GM23338 (cell line): Measurements from ENCODE around the gene TMEM179B. TPM values are rescaled to one million over a fixed set of nuclear protein-coding genes. Genes with fewer than 3 reads are reported as not detected.

ENCODE experiments used
- ATAC-seq: fragments of 200-7000 bp; cut with Tn5 transposase; 3 replicates; pipeline ENCODE4 v1.9.1; 2020
- DNase-seq: peaks from one replicate; pipeline ENCODE4 v3.0.0-alpha.2; 2015; ENCODE audit warnings: low spot score
- H2AFZ ChIP-seq: fragments of 200-600 bp; sonication (generic); 2 replicates; pipeline ENCODE4 v1.8.0; 2016; ENCODE audit warnings: antibody characterized with exemption, mild to moderate bottlenecking, moderate library complexity
- H3F3A ChIP-seq: fragments of 200-600 bp; sonication (generic); replicated peaks from 2 replicates; pipeline ENCODE4 v1.8.0; 2017; ENCODE audit warnings: antibody characterized with exemption, mixed run types, low read depth
- H3K27ac ChIP-seq: fragments of 200-600 bp; sonication (generic); 2 replicates; pipeline ENCODE4 v1.6.1; 2016; ENCODE audit warnings: low read depth
- H3K27me3 ChIP-seq: fragments of 200-600 bp; sonication (generic); 2 replicates; pipeline ENCODE4 v1.8.0; 2016; ENCODE audit warnings: mild to moderate bottlenecking, mixed run types, moderate library complexity; ENCODE audit not compliant: insufficient read depth
- H3K36me3 ChIP-seq: fragments of 200-600 bp; sonication (generic); 2 replicates; pipeline ENCODE4 v1.8.0; 2016; ENCODE audit warnings: mild to moderate bottlenecking; ENCODE audit not compliant: insufficient read depth
- H3K4me1 ChIP-seq: fragments of 200-600 bp; sonication (generic); 2 replicates; pipeline ENCODE4 v1.8.0; 2016; ENCODE audit warnings: mild to moderate bottlenecking, moderate library complexity; ENCODE audit not compliant: insufficient read depth
- H3K4me2 ChIP-seq: fragments of 200-600 bp; sonication (generic); 2 replicates; pipeline ENCODE4 v1.7.1; 2017; ENCODE audit warnings: mixed run types
- H3K4me3 ChIP-seq: fragments of 200-600 bp; sonication (generic); 2 replicates; pipeline ENCODE4 v1.6.1; 2016; ENCODE audit warnings: mixed run types
- H3K79me2 ChIP-seq: fragments of 200-600 bp; sonication (generic); replicated peaks from 2 replicates; pipeline ENCODE4 v1.8.0; 2017; ENCODE audit warnings: mild to moderate bottlenecking; ENCODE audit not compliant: insufficient read depth
- H3K9me2 ChIP-seq: fragments of 200-600 bp; sonication (generic); 2 replicates; pipeline ENCODE4 v1.8.0; 2017; ENCODE audit not compliant: insufficient read depth
- H4K20me1 ChIP-seq: fragments of 200-600 bp; sonication (generic); replicated peaks from 2 replicates; pipeline ENCODE4 v1.8.0; 2017; ENCODE audit warnings: mild to moderate bottlenecking; ENCODE audit not compliant: insufficient read depth
- H3K27ac Mint-ChIP-seq: 2 replicates; pipeline ENCODE4 v1.8.0; 2020; ENCODE audit warnings: inconsistent platforms, mild to moderate bottlenecking, moderate library complexity, mixed read lengths
- H3K27me3 Mint-ChIP-seq: 3 replicates; pipeline ENCODE4 v1.8.0; 2022; ENCODE audit warnings: low read depth, mild to moderate bottlenecking, moderate library complexity, mixed read lengths, inconsistent platforms; ENCODE audit not compliant: insufficient read depth, poor library complexity
- H3K36me3 Mint-ChIP-seq: 3 replicates; pipeline ENCODE4 v1.8.0; 2021; ENCODE audit warnings: low read depth, mild to moderate bottlenecking, inconsistent platforms, moderate library complexity, mixed read lengths
- H3K4me1 Mint-ChIP-seq: 3 replicates; pipeline ENCODE4 v1.8.0; 2020; ENCODE audit warnings: mild to moderate bottlenecking, inconsistent platforms, mixed read lengths
- H3K4me3 Mint-ChIP-seq: 3 replicates; pipeline ENCODE4 v1.8.0; 2021; ENCODE audit warnings: moderate library complexity, mild to moderate bottlenecking, inconsistent platforms, mixed read lengths
- H3K9me3 Mint-ChIP-seq: 3 replicates; pipeline ENCODE4 v1.8.0; 2020; ENCODE audit warnings: moderate library complexity, mild to moderate bottlenecking, inconsistent platforms, mixed read lengths
- CREB1 ChIP-seq: fragments of 250-450 bp; sonication (Bioruptor Pico); IDR thresholded peaks from 2 replicates; pipeline ENCODE4 v1.5.0; 2020; ENCODE audit warnings: low read depth, mild to moderate bottlenecking, moderate library complexity
- EZH2 ChIP-seq: fragments of 200-600 bp; sonication (generic); IDR thresholded peaks from one replicate; pipeline ENCODE4 v1.8.0; 2017; ENCODE audit warnings: antibody characterized with exemption, mild to moderate bottlenecking, low read depth; ENCODE audit not compliant: unreplicated experiment
- EZH2phosphoT487 ChIP-seq: fragments of 200-600 bp; sonication (generic); IDR thresholded peaks from one replicate; pipeline ENCODE4 v1.8.1; 2018; ENCODE audit warnings: antibody characterized with exemption; ENCODE audit not compliant: unreplicated experiment
- JUNB ChIP-seq: IDR thresholded peaks from one replicate; pipeline ENCODE4 v1.6.1; 2016; ENCODE audit warnings: antibody characterized with exemption; ENCODE audit not compliant: unreplicated experiment
- NANOG ChIP-seq: IDR thresholded peaks from 2 replicates; pipeline ENCODE4 v1.6.1; 2016; ENCODE audit warnings: antibody characterized with exemption, borderline replicate concordance
- POLR2AphosphoS5 ChIP-seq: IDR thresholded peaks from 2 replicates; pipeline ENCODE4 v1.6.1; 2016; ENCODE audit warnings: antibody characterized with exemption, low read depth
- REST ChIP-seq: IDR thresholded peaks from one replicate; pipeline ENCODE4 v1.6.1; 2018; ENCODE audit warnings: antibody characterized with exemption; ENCODE audit not compliant: unreplicated experiment
- STAT1 ChIP-seq: IDR thresholded peaks from one replicate; pipeline ENCODE4 v1.6.1; 2016; ENCODE audit warnings: antibody characterized with exemption; ENCODE audit not compliant: unreplicated experiment
- ZNF114 ChIP-seq: fragments of 250-450 bp; sonication (Bioruptor Pico); IDR thresholded peaks from 2 replicates; pipeline ENCODE4 v1.5.0; 2020; ENCODE audit warnings: mild to moderate bottlenecking, moderate library complexity
- polyA plus RNA-seq: library from polyadenylated mRNA; unstranded; fragments of >200 nt; fragmentation: Nextera tagmentation; extraction: Ambion mirVana; gene quantifications from 2 replicates; pipeline ENCODE4 v1.2.1, GENCODE V29; 2016
- total RNA-seq: library from RNA; depleted of rRNA; stranded (reverse); fragments of >200 nt; shearing (Covaris generic); gene quantifications from 2 replicates; pipeline ENCODE4 v1.2.3, GENCODE V29; 2014
- TF ChIP-seq, protein P1 (sequence below): fragments of 250-450 bp; sonication (Bioruptor Pico); IDR thresholded peaks from 2 replicates; pipeline ENCODE4 v1.5.0; 2020; ENCODE audit warnings: mild to moderate bottlenecking, moderate library complexity
- TF ChIP-seq, protein P2 (sequence below): IDR thresholded peaks from 2 replicates; pipeline ENCODE4 v1.6.1; 2016; ENCODE audit warnings: antibody characterized with exemption

The TMEM179B gene
- total and polyA plus RNA-seq, 2 experiments from 2014 or later: 16.9 to 17.5 TPM

DNA sequence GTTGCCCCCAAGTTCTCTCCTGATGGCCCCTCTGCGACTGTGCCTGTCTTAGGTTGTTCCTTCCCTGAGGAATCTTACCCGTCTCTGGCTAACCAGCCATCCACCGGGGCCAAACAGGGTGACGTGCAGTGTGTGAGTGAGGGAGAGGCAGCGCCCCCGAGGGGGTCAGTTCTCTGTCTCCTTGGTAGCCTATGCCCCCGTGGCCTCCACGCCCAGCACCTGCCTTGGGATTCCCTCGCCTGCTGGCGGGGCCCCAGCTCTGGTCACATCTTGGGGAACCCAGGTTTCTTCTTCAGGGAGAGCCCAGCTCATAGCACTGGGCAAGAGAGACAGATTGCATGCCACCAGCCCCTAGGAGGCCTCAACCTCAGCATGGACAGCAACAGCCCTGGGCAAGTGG is 12.3 kb downstream of the TMEM179B start:
- Histone ChIP-seq H4K20me1 (peaks cover 10% of the 10 kb centered on the region), H3K4me3 (no peak overlapping the region), H3K27ac (no peak overlapping the region), H3K79me2 (peaks cover 21% of the 10 kb centered on the region), H3F3A (peaks cover 12% of the 10 kb centered on the region), H2AFZ (no peak overlapping the region), H3K4me1 (0 out of 2 replicates have a peak, but pooled peaks cover 5% of the 10 kb centered on the region), H3K4me2 (no peak overlapping the region), H3K27me3 (no peaks in the 10 kb centered on the region), H3K9me2 (no peaks in the 10 kb centered on the region), H3K36me3 (peaks cover 68% of the 10 kb centered on the region)
- Mint-ChIP-seq H3K36me3 (peaks cover 88% of the 10 kb centered on the region), H3K4me3 (no peak overlapping the region), H3K9me3 (no peaks in the 10 kb centered on the region), H3K4me1 (peaks cover 8% of the 10 kb centered on the region), H3K27ac (no peak overlapping the region), H3K27me3 (peaks cover 8% of the 10 kb centered on the region)
- DNase-seq: no peak
- TF ChIP-seq JUNB (no peak), ZNF114 (CRISPR knock-in tag) (no peak)
- no peak for ATAC-seq

- no peak for ATAC-seq
- H3K27ac Mint-ChIP-seq: no peak overlapping the region
- TF ChIP-seq, protein P1, sequence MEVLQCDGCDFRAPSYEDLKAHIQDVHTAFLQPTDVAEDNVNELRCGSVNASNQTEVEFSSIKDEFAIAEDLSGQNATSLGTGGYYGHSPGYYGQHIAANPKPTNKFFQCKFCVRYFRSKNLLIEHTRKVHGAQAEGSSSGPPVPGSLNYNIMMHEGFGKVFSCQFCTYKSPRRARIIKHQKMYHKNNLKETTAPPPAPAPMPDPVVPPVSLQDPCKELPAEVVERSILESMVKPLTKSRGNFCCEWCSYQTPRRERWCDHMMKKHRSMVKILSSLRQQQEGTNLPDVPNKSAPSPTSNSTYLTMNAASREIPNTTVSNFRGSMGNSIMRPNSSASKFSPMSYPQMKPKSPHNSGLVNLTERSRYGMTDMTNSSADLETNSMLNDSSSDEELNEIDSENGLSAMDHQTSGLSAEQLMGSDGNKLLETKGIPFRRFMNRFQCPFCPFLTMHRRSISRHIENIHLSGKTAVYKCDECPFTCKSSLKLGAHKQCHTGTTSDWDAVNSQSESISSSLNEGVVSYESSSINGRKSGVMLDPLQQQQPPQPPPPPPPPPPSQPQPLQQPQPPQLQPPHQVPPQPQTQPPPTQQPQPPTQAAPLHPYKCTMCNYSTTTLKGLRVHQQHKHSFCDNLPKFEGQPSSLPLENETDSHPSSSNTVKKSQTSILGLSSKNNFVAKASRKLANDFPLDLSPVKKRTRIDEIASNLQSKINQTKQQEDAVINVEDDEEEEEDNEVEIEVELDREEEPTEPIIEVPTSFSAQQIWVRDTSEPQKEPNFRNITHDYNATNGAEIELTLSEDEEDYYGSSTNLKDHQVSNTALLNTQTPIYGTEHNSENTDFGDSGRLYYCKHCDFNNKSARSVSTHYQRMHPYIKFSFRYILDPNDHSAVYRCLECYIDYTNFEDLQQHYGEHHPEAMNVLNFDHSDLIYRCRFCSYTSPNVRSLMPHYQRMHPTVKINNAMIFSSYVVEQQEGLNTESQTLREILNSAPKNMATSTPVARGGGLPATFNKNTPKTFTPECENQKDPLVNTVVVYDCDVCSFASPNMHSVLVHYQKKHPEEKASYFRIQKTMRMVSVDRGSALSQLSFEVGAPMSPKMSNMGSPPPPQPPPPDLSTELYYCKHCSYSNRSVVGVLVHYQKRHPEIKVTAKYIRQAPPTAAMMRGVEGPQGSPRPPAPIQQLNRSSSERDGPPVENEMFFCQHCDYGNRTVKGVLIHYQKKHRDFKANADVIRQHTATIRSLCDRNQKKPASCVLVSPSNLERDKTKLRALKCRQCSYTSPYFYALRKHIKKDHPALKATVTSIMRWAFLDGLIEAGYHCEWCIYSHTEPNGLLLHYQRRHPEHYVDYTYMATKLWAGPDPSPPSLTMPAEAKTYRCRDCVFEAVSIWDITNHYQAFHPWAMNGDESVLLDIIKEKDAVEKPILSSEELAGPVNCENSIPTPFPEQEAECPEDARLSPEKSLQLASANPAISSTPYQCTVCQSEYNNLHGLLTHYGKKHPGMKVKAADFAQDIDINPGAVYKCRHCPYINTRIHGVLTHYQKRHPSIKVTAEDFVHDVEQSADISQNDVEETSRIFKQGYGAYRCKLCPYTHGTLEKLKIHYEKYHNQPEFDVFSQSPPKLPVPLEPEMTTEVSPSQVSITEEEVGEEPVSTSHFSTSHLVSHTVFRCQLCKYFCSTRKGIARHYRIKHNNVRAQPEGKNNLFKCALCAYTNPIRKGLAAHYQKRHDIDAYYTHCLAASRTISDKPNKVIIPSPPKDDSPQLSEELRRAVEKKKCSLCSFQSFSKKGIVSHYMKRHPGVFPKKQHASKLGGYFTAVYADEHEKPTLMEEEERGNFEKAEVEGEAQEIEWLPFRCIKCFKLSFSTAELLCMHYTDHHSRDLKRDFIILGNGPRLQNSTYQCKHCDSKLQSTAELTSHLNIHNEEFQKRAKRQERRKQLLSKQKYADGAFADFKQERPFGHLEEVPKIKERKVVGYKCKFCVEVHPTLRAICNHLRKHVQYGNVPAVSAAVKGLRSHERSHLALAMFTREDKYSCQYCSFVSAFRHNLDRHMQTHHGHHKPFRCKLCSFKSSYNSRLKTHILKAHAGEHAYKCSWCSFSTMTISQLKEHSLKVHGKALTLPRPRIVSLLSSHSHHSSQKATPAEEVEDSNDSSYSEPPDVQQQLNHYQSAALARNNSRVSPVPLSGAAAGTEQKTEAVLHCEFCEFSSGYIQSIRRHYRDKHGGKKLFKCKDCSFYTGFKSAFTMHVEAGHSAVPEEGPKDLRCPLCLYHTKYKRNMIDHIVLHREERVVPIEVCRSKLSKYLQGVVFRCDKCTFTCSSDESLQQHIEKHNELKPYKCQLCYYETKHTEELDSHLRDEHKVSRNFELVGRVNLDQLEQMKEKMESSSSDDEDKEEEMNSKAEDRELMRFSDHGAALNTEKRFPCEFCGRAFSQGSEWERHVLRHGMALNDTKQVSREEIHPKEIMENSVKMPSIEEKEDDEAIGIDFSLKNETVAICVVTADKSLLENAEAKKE (CRISPR knock-in tag): no peak
- TF ChIP-seq JUNB (no peak), STAT1 (no peak), EZH2phosphoT487 (no peak), POLR2AphosphoS5 (no peak), EZH2 (no peak), NANOG (no peak), REST (no peak), ZNF114 (CRISPR knock-in tag) (no peak), CREB1 (CRISPR knock-in tag) (no peak)
- TF ChIP-seq, protein P2, sequence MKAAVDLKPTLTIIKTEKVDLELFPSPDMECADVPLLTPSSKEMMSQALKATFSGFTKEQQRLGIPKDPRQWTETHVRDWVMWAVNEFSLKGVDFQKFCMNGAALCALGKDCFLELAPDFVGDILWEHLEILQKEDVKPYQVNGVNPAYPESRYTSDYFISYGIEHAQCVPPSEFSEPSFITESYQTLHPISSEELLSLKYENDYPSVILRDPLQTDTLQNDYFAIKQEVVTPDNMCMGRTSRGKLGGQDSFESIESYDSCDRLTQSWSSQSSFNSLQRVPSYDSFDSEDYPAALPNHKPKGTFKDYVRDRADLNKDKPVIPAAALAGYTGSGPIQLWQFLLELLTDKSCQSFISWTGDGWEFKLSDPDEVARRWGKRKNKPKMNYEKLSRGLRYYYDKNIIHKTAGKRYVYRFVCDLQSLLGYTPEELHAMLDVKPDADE: no peak
These were observed 13.9 kb downstream of the TMEM179B start for GRCh38 chr11:62801071-62801470.

More at GRCh38 chr11:62801071-62801470, 13.9 kb downstream of the TMEM179B start:
- H3K27me3 Mint-ChIP-seq: peaks cover 12% of the 10 kb centered on the region
- no peak overlapping the region for H3K27ac ChIP-seq
- peaks cover 27% of the 10 kb centered on the region for H3K79me2 ChIP-seq
- no peak overlapping the region for H3K4me2 ChIP-seq
- H3K9me2 ChIP-seq: no peaks in the 10 kb centered on the region
- DNase-seq: no peak
- H3K4me1 ChIP-seq: peaks cover 6% of the 10 kb centered on the region; the same call in 1 of the 2 replicates
- no peak overlapping the region for H2AFZ ChIP-seq
- peaks cover 10% of the 10 kb centered on the region for H3K4me1 Mint-ChIP-seq
- H3K27me3 ChIP-seq: no peaks in the 10 kb centered on the region
- H4K20me1 ChIP-seq: peaks cover 10% of the 10 kb centered on the region
- H3F3A ChIP-seq: peaks cover 7% of the 10 kb centered on the region
- H3K36me3 Mint-ChIP-seq: peaks cover 72% of the 10 kb centered on the region
- no peak overlapping the region for H3K4me3 ChIP-seq
- H3K9me3 Mint-ChIP-seq: no peaks in the 10 kb centered on the region
- peaks cover 55% of the 10 kb centered on the region for H3K36me3 ChIP-seq
- no peak overlapping the region for H3K4me3 Mint-ChIP-seq
